GM23248 (cell line): ENCODE results near the gene LYPD6B. TPM values are rescaled to one million over a fixed set of nuclear protein-coding genes. Genes with fewer than 3 reads are reported as not detected.
A peak's percentile ranks its signal among the peaks of the same experiment; 100 is the strongest.

ENCODE experiments used
- DNase-seq: peaks from one replicate; pipeline ENCODE4 v3.0.0-alpha.2; 2015
- H2AFZ ChIP-seq: fragments of 200-600 bp; sonication (generic); 2 replicates; pipeline ENCODE4 v1.6.1; 2016; ENCODE audit warnings: antibody characterized with exemption
- H3F3A ChIP-seq: fragments of 200-600 bp; sonication (generic); 2 replicates; pipeline ENCODE4 v1.6.1; 2016; ENCODE audit warnings: mild to moderate bottlenecking, antibody characterized with exemption, mixed run types; ENCODE audit not compliant: insufficient read depth
- H3K27ac ChIP-seq: fragments of 200-600 bp; sonication (generic); 2 replicates; pipeline ENCODE4 v1.5.1; 2016; ENCODE audit warnings: mild to moderate bottlenecking
- H3K27me3 ChIP-seq: fragments of 200-600 bp; sonication (generic); replicated peaks from 2 replicates; pipeline ENCODE4 v1.6.1; 2016; ENCODE audit warnings: mild to moderate bottlenecking; ENCODE audit not compliant: insufficient read depth
- H3K36me3 ChIP-seq: fragments of 200-600 bp; sonication (generic); 2 replicates; pipeline ENCODE4 v1.6.1; 2016; ENCODE audit warnings: low read depth, mild to moderate bottlenecking
- H3K4me1 ChIP-seq: fragments of 200-600 bp; sonication (generic); 2 replicates; pipeline ENCODE4 v1.6.1; 2016; ENCODE audit warnings: mild to moderate bottlenecking; ENCODE audit not compliant: insufficient read depth
- H3K4me2 ChIP-seq: fragments of 200-600 bp; sonication (generic); one replicate; pipeline ENCODE4 v1.6.1; 2016; ENCODE audit warnings: mild to moderate bottlenecking; ENCODE audit not compliant: unreplicated experiment
- H3K4me3 ChIP-seq: fragments of 200-600 bp; sonication (generic); 2 replicates; pipeline ENCODE4 v1.5.1; 2016; ENCODE audit warnings: mild to moderate bottlenecking
- H3K79me2 ChIP-seq: fragments of 200-600 bp; sonication (generic); 2 replicates; pipeline ENCODE4 v1.6.1; 2016; ENCODE audit warnings: mild to moderate bottlenecking; ENCODE audit not compliant: insufficient read depth
- H3K9ac ChIP-seq: fragments of 200-600 bp; sonication (generic); 2 replicates; pipeline ENCODE4 v1.6.1; 2016; ENCODE audit warnings: mild to moderate bottlenecking
- H3K9me2 ChIP-seq: fragments of 200-600 bp; sonication (generic); 2 replicates; pipeline ENCODE4 v1.6.1; 2016; ENCODE audit warnings: mixed run types, mild to moderate bottlenecking, moderate library complexity; ENCODE audit not compliant: insufficient read depth
- H3K9me3 ChIP-seq: fragments of 200-600 bp; sonication (generic); one replicate; pipeline ENCODE4 v1.6.1; 2017; ENCODE audit warnings: low read depth
- H4K20me1 ChIP-seq: fragments of 200-600 bp; sonication (generic); 2 replicates; pipeline ENCODE4 v1.6.0; 2016; ENCODE audit not compliant: insufficient read depth
- EZH2 ChIP-seq: fragments of 200-600 bp; sonication (generic); IDR thresholded peaks from 2 replicates; pipeline ENCODE4 v1.6.1; 2018; ENCODE audit warnings: antibody characterized with exemption, mild to moderate bottlenecking; ENCODE audit not compliant: insufficient read depth, poor library complexity, severe bottlenecking
- EZH2phosphoT487 ChIP-seq: fragments of 200-600 bp; sonication (generic); IDR thresholded peaks from 2 replicates; pipeline ENCODE4 v1.6.1; 2018; ENCODE audit warnings: antibody characterized with exemption, moderate library complexity, mild to moderate bottlenecking, low read depth; ENCODE audit not compliant: insufficient read depth
- WGBS, 2 experiments: methylation state at CpG; one replicate each; pipeline ENCODE4 v1.1.6; 2015 to 2017; ENCODE audit warnings: low lambda C conversion rate in 2 of 2, low coverage in 1 of 2; ENCODE audit errors: missing lambda C conversion rate in 2 of 2; 5-methylcytosine and 5-hydroxymethylcytosine counted together
- in situ Hi-C: fragments of 300-500 bp; cut with MboI; formaldehyde crosslinking; loops from 2 replicates; pipeline ENCODE4 v1.15.0; 2020
- polyA plus RNA-seq: library from polyadenylated mRNA; unstranded; fragments of >200 nt; fragmentation: Nextera tagmentation; extraction: Ambion mirVana; gene quantifications from 2 replicates; pipeline ENCODE4 v1.2.1, GENCODE V29; 2016
- total RNA-seq: library from RNA; depleted of rRNA; stranded (reverse); fragments of >200 nt; shearing (Covaris generic); gene quantifications from 2 replicates; pipeline ENCODE4 v1.2.3, GENCODE V29; 2014

The LYPD6B gene
- total and polyA plus RNA-seq, 2 experiments from 2014 or later: 3.9 to 11.4 TPM

DNA sequence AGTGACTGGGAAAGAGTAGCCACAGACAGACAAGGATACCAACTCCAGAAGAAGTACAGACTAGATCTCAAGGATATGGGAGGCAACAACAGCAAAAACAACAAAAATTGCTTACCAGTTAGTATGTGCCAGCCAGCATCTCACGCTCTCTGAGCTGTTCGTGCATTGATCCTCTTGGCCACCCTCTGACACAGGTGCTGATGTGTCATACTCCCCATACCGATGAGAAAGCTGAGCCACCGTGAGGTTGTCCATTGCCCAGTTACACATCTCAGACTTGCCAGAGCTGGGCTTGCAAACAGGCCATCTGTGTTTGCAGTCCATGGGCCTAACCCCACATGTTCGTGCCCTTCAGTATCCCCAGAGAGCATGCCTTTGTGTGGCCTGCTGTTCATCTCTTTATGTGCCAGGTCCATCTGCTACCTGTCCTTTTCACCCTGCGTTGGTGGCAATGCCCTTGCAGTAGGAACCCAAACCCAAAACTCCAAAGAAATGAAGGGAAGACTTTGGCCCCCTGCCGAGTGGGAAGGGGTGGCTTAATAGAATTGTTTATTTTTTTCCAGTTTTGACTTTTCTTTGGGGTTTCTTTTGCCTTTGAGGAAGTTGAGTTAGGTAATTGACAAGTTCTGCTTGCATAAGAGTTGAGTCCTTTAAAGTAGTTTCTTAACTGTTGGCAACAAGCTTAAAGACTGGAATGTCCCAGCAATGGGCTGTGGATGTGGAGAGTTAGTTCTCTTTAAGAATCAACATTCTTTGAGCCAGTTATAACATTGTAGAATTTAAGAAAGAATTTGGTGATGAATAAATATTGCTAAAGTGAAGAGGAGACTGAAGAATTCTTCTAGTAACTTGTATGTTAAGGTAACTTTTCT, 46.7 kb downstream of the LYPD6B start:
- Histone ChIP-seq H3K9me3 (no peaks in the 10 kb centered on the region), H3K79me2 (no peaks in the 10 kb centered on the region), H4K20me1 (no peaks in the 10 kb centered on the region), H3K27ac (no peak overlapping the region), H3K4me3 (no peak overlapping the region), H2AFZ (no peak overlapping the region), H3K4me1 (peaks cover 13% of the 10 kb centered on the region; the same call in 1 of the 2 replicates), H3K9me2 (no peaks in the 10 kb centered on the region), H3K9ac (no peak overlapping the region), H3K36me3 (no peaks in the 10 kb centered on the region), H3F3A (no peaks in the 10 kb centered on the region), H3K27me3 (no peaks in the 10 kb centered on the region), H3K4me2 (no peak overlapping the region)
- in situ Hi-C loops: no loop called here
- WGBS, 2 experiments: 74 to 78% methylated on average over 7 of the region's 7 CpGs
- peak; percentile 46 for DNase-seq
- TF ChIP-seq EZH2phosphoT487 (no peak), EZH2 (no peak)

GRCh38 chr2:149087751-149088150, 49.3 kb downstream of the LYPD6B start:
- no peaks in the 10 kb centered on the region for H3K9me3 ChIP-seq
- no peaks in the 10 kb centered on the region for H3K79me2 ChIP-seq
- H3K4me2 ChIP-seq: no peak overlapping the region
- no peak overlapping the region for H3K9ac ChIP-seq
- no peaks in the 10 kb centered on the region for H3K36me3 ChIP-seq
- H3K9me2 ChIP-seq: no peaks in the 10 kb centered on the region
- no peak for DNase-seq
- H3K4me1 ChIP-seq: peaks cover 23% of the 10 kb centered on the region
- no peak overlapping the region for H2AFZ ChIP-seq
- TF ChIP-seq EZH2 (no peak), EZH2phosphoT487 (no peak)
- H4K20me1 ChIP-seq: no peaks in the 10 kb centered on the region
- H3K4me3 ChIP-seq: no peak overlapping the region
- in situ Hi-C loops: no loop called here
- 82% methylated on average over 4 of the region's 4 CpGs for WGBS, 2 experiments
- H3K27ac ChIP-seq: no peak overlapping the region
- H3F3A ChIP-seq: no peaks in the 10 kb centered on the region
- H3K27me3 ChIP-seq: no peaks in the 10 kb centered on the region

DNA sequence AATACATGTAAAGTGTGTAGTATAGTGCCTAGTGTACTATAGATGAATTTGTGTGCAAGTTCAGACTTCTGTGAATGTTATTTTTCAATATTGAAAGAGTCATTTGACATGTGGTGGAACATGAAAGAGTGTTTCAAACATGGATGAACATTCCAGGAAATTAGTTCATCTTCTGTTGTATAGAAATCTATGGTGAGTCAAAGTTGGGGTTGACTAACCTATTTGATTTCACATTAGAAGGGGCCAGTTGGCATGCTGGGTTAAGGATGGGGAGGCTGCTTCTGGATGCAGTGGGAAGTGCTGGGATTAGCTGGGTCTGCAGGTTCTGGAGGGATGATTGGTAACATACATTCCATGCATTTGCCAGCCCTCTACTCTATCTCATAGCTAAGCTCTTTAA, 50.6 kb downstream of the LYPD6B start:
- Histone ChIP-seq H3K36me3 (no peaks in the 10 kb centered on the region), H3F3A (no peaks in the 10 kb centered on the region), H3K27ac (no peak overlapping the region), H2AFZ (0 out of 2 replicates have a peak overlapping the region, but pooled peaks have one; percentile 10), H3K9me3 (no peaks in the 10 kb centered on the region), H3K27me3 (no peaks in the 10 kb centered on the region), H3K79me2 (no peaks in the 10 kb centered on the region), H4K20me1 (no peaks in the 10 kb centered on the region), H3K4me1 (peaks cover 30% of the 10 kb centered on the region), H3K9ac (no peak overlapping the region), H3K4me2 (no peak overlapping the region), H3K9me2 (no peaks in the 10 kb centered on the region), H3K4me3 (no peak overlapping the region)
- TF ChIP-seq EZH2: no peak
- TF ChIP-seq EZH2phosphoT487: no peak
- DNase-seq: peak; percentile 38
- in situ Hi-C loops: no loop called here

GRCh38 chr2:149090706-149091105, 52.2 kb downstream of the LYPD6B start:
- H3K9me2 ChIP-seq: no peaks in the 10 kb centered on the region
- H3K4me2 ChIP-seq: no peak overlapping the region
- H3K4me3 ChIP-seq: no peak overlapping the region
- TF ChIP-seq EZH2 (no peak), EZH2phosphoT487 (no peak)
- H3F3A ChIP-seq: 0 out of 2 replicates have a peak, but pooled peaks cover 8% of the 10 kb centered on the region
- H2AFZ ChIP-seq: no peak overlapping the region
- no peak overlapping the region for H3K9ac ChIP-seq
- no peaks in the 10 kb centered on the region for H3K36me3 ChIP-seq
- H3K27me3 ChIP-seq: no peaks in the 10 kb centered on the region
- no peaks in the 10 kb centered on the region for H3K9me3 ChIP-seq
- DNase-seq: peak; percentile 49
- WGBS, 2 experiments: 73 to 79% methylated on average over 2 of the region's 2 CpGs
- H3K4me1 ChIP-seq: peaks cover 39% of the 10 kb centered on the region
- H3K27ac ChIP-seq: no peak overlapping the region
- in situ Hi-C loops: no loop called here
- H4K20me1 ChIP-seq: no peaks in the 10 kb centered on the region
- no peaks in the 10 kb centered on the region for H3K79me2 ChIP-seq
